Central memory CD4-positive, alpha-beta T cell (primary cell): ENCODE results near the gene ATOX1.

Experiments used
- DNase-seq: peaks from one replicate; pipeline ENCODE4 v3.0.0; 2022

Gene ATOX1

DNA sequence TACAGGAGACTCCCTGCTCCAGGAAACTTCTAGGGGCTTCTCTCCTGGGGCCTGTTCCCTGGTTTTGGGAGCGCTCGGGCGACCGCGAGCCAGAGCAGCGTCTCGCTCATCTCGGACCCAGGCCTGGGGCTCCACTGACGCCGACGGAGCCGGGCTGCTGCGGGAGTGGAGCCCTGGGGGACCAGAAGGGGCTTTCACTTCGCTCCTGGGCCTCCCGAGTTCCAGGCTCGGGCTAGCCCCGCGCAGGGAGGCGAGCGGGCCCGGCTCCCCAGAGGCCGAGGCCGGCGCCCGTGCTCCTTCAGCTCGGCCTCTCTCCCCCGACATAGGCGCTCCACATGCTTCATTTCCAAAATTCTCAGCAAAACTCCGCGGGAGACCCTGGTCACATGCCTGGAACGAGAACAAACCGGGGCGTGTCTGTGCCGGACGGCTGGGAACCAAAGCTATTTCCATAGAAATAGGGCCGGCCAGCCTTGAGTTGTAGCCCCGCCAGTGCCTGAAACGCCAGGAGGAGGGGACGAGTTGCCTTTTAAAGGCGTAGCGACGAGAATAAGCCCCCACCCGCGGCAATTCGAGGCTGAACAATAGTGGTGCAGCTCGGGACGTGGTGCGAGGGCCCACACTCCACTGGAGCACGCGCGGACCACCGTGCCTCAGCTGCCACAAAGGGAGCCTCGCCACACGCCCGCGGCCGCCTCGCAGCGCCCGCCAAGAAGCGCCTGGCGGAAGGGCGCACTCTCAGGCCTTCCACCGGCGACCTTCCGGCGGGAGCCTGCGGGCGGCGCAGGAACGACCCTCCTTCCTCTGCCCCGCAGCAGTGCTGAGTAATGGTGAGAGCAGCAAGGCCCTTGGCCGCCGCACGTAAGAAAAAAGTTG is 12.2 kb upstream of the ATOX1 start:
- peak; percentile 4 for DNase-seq

DNA sequence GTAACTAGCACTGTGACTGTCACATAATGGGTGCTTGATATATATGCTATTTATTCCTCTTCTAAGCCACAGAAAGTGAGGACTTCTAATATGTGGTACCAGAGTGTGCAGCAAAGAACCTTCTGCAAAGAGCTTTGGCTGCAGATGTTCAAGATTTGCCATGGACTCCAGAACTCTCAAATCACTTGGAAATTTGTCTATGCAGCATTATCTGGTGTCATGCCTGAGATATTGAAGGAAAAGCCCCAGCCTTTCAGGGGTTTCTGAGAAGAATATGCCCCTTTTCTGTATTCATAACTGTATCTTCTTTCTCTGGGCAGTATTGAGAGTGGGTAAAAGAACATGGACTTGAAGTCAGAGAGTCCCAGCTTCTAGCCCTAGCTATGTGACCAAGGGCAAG is 8.5 kb upstream of the ATOX1 start:
- no peak for DNase-seq

DNA sequence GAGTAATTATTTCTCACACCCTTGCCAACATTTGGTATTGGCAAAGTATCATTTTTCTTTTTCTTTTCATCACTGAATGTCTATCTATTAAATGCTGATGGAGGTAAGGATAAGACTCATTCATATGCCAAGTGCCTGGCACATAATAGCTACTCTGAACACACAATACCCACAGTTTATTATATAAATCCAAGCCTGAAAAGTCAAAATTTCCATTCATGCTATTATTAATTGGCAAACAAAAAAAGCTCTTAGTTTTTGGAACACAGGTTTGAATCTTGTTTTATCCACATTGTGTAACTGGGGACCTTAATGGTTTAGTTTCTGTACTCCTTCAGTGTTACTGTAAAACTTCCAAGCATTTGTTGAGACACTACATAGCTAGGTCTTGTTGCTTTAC is 6.4 kb upstream of the ATOX1 start:
- DNase-seq: no peak

DNA sequence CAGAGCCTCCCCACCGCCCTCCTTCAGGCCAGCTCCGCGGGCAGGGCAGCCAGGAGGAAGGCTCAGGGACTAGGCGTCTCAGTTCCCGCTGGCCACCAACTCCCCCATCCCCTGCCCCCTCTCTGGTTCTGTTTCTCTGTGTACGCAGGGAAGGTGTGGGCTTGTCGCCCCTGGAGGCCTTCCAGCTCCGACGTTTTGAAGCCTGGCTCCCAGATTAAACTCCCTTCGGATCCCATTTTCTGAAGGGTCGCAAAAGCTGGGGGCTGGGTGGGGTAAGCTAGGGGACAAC is 346 bp downstream of the ATOX1 start:
- no peak for DNase-seq

DNA sequence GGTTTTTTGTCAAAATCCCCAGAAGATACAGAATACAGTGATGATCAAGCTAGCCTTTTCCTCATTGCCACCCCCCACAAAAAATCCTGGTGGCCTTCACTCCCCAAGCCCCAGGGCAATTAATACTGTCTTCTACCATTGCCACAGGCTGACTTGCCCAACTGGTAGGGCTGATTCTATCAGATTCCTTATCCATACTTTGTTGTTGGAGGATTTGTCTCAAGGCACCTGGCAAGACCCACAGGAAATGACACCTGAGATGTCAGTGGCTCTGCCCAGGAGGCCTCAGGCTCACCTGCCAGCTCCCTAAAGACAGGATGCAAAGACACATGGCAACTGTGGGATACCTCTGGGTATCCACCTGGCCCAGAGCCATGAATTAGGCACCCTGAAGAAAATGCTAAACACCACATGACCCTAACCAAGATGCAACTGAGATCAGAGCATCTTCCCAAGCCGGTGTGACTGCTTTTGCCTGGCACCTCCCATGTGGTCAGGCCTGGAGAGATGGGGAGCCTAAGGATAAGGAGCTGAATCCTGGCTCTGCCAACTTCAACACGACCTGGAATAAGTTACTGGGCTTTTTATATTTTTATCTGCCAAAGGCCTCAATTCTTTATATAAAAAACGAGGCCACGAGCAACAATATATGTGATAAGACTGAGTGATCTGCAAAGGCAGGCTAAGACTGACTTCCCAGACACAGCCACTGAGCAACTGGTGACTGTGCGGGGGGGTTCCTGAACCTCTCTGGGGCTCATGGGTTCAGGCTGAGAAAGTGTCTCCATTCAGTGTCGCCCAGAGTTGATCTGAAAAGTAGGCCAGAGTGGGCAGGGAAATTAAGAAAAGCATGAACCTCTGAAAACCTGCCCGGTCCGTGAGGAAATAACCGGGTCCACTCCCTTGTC is 944 bp downstream of the ATOX1 start:
- DNase-seq: no peak

DNA sequence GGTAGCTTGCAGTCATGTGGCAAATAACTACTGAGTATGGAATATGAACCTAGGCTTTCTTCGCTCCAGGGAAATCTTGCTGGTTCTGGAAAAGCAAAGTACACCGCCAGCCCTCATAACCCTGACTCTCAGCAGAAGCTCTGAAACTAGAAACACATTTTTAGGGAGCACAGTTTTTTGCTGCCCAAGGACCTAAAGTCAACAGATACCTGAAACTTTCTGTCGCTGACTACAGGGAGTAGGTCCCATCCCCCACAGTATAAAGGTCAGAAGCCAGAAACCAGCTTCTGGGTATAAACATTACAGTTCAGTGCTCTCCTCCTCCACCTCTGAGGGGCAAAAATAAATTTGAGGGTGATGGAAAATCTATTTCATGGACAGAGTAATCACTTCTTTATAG is 3.0 kb downstream of the ATOX1 start:
- DNase-seq: no peak

DNA sequence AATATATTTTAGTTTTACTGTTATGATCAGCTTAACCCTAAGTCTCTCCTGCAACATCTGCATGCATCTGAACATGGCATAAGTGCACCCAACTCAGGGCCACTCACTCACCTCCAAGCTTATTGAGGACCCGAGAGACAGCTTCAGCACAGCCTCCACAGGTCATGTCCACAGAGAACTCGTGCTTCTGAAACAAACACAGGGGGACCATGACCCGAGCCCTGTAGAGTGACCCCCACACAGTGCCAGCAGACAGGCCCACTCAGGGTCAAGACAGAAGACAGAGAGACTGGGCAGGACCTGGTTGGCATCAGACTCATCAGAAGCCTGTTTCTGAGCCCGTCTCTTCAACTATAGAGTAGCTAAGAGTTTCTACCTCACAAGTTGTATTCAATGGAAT is 6.8 kb downstream of the ATOX1 start:
- DNase-seq: no peak

DNA sequence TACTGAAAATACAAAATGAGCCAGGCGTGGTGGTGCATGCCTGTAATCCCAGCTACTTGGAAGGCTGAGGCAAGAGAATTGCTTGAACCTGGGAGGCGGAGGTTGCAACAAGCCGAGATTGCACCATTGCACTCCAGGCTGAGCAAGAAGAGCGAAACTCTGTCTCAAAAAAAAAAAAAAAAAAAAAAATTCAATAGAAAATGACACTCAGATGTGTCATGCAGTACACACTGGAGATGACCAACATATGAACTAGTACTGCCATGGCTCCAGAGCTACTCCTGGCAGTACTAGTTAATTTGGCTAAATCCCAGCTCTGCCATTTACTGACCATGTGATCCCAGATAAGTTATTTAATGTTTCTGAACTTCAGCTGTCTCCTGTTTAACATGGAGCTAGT is 7.3 kb downstream of the ATOX1 start:
- DNase-seq: no peak

DNA sequence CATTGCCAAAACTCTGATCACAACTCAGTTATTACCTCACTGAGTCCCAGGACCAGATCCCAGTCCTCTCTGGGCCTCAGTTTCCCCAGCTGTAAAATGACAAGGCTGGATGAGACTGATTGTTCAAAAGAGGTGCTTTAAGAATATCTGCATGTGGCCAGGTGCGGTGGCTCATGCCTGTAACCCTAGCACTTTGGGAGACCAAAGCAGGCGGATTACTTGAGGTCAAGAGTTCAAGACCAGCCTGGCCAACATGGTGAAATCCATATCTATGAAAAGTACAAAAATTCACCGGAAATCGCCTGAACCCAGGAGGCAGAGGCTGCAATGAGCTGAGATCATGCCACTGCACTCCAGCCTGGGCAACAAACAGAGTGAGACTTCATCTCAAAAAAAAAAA is 8.3 kb downstream of the ATOX1 start:
- DNase-seq: no peak

DNA sequence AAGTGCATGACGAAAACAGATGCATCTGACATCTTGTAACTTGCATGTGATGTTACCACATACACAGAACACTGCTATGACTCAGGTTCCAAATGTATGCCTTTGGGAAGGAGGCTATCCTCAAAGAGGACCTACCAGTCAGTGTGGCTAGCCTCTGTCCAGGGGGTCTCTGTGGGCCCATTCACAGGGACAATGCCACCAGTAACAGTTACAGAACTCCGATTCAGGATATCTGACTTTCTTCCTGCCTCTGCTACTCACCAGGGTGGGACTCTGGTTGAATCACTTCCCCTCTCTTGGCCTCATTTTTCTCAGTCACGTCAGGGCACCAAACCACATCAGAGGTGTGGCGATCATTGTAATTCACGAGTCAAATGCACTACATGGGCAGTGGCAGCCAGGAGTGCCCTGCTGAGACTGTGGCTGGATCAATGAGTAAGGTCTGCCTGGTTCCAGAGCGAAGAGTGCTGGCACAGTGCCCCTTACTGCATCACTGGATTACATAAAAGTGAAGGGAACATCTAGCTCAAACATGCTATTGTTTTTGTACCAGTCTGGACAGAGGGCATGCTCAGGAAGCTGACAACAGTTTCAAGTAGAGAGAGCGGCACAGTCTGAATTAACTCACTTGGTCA is 13.2 kb downstream of the ATOX1 start:
- peak; percentile 13 for DNase-seq

DNA sequence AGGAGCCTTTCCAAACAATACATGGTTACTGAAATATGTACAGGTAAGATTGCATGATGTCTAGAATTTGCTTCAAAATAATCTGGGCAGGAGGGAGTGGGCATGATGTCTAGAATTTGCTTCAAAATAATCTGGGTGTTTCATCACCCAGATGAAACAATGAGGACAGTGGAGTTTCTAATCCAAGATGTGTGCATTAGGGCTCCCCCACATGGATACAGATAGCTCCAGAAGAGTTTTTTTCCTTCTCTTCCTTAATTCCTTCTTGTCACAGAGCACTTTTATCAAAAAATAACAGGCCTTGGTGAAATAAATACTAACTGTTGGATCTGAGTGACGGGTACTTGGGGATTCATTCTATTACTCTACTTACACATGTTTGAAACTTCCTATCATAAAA is 14.9 kb downstream of the ATOX1 start:
- no peak for DNase-seq

DNA sequence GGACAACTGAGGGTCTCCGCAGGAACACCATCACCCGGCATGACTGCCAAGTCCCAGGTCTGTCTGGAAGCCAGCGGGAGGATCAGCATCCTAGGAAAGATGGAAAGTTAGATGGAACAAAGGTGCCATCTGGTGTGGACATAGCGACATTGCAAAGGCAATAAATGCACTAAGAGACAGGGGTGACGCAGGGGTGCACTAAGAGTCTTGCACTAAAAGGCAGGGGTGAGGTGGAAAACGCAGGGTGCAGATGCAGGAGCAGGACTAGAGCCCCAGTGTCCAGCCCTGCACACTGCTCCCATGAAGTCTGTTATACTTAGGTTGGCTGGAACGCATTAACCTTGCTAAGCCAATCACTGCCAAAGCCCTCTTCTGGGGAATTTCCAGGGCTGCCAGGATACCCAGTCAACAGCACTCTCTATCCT is 15.5 kb downstream of the ATOX1 start:
- DNase-seq: no peak

DNA sequence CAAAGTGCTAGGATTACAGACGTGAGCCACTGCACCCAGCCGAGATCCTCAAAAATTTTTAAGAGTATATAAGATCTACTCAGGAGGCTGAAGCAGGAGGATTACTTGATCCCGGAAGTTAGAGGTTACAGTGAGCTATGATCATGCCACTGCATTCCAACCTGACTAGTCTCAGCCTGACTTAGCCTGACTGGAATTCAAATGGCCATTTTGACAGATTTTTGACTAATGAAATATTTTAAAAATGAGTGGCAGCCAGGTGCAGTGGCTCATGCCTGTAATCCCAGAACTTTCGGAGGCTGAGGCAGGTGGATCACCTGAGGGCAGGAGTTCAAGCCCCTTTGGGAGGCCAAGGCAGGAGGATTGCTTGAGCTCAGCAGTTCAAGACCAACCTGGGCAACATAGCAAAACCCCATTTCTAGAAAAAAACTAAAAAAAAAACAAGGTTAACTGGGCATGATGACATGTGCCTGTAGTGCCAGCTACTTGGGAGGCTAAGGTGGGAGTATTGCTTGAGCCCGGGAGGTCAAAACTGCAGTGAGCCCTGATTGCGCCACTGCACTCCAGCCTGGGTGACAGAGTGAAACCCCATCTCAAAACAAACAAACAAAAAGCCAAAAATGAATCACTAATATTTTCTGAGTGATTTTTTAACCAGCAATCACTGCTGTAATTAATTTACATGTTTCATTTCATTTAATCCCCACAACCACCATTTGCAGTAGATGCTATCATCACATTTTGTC is 16.6 kb downstream of the ATOX1 start:
- no peak for DNase-seq

DNA sequence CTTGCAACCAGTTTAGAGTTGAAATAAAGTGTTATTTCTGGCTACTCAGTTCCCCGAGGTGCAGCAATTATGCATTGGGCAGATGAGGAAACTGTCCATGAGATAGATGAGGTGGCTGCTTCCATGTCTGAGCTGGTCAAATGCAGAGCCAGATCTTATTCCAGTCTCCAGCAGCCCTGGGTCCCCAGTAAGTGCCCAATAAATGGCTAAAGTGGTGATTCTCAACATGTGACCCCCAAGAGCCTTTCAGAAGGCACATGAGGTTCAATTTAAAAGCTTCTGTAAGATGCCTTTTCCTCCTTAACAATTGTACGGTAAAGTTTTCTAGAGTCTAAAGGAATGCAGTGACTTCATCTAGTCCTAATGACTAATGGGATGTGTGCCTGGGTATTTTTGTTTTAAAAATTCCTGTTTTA is 17.5 kb downstream of the ATOX1 start:
- DNase-seq: no peak

DNA sequence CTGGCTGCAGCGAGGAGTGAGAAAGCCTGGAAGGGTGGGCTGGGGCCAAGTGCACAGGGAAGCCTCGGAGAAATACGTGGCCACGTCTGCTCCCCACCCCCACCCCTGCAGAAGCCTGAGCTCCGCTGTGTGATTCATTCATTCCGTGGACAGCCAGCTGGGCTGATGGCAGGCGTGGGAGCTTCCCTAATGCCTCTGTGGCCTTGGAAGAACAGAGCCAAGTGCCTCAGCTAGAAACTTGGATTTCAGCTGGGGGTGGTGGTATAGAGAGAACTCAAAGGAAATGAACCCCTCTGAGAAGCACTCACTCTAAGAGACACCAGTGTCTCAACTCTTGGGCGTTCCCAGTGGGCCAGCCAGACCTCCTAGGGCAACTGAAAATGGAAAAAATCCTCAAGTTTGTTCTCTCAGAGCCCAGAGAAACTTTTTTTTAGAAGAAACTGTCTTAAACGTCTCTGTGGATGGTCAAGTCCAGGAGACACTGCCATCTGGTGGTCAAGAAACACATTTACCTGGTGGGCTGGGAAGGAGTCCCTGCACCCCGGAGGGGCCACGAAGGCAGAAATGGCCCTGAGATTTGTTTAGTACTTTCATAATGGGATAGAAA is 18.0 kb downstream of the ATOX1 start:
- peak; percentile 32 for DNase-seq

DNA sequence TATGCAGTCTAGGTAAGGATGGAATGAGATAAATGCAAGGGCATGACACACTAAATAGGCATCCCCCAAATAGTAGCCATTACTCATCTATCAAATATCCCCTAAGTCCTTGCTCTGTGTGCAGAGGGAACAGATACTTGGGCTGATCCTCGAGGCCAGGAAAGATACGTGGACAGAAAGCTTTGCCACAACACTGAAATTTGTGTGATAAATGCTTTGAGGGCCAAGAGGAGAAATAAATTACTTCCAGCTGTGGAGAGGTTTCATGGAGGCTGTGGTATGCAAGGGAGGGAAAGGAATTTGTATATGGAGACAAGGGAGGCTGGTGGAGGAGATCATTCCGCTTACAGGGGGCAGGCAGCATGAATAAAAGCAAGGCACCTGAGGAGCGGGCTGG is 18.5 kb downstream of the ATOX1 start:
- no peak for DNase-seq

DNA sequence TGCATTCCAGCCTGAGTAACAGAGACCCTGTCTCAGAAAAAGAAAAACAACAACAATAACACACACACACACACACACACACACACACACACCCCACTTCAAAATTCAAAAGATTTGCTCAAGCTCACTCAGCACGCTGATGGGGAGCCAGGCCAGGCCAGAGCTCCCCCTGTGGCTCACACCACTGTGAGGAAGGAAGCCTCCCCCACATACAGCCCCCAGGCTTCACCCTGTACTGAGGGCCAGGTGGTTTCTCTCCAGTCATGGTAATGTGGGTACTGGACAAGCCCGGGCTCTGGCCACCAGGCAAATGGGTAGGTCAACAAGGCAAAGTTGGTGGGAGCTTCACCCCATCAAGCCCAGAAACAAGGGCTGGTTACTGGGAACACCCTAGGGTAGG is 19.0 kb downstream of the ATOX1 start:
- no peak for DNase-seq

DNA sequence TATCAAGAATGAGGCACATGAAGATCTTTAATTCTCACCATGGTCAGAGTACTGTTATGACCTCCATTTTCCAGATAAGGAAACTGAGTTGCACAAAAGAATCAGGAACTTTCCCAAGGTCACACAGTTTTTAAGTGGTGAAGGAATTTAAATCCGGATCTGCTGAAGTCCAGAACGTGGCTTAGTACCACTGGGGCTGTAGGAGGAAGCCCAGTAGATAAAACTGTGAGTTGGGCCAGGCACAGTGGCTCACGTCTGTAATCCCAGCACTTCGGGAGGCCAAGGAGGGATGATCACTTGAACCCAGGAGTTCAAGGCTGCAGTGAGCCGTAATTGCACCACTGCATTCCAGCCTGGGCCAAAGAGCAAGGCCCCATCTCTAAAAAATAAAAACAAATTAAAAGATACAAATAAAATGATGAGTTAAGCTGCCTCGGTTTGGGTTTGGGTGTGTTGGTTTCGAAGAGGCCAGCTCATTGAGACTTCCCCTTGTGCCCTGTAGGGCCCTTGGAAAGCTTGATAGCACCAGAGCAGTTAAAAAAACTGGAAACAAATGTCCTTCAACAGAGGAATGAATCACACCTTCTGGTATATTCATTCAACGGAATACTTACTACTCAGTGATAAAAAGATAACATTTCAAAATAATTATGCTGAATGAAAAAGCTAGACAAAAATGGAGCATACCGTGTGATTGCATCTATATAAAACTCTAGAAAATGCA is 20.1 kb downstream of the ATOX1 start:
- DNase-seq: no peak

DNA sequence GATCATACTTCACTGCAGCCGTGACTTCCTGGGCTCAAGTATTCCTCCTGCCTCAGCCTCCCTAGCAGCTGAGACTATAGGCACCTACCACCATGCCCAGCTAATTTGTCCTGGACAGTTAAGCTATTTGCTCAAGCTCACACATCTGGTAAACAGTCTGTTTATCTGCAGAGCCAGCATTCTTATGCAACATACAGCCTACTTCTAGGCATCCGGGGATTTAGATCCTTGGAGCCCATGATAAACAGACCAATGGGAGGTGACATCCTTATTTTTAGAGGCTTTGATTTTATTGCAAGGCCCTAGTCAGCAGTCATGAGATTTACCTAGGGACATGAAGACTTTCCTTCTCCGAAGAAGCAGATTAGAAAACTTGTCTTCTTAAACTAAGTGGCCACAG is 21.0 kb downstream of the ATOX1 start:
- DNase-seq: no peak

DNA sequence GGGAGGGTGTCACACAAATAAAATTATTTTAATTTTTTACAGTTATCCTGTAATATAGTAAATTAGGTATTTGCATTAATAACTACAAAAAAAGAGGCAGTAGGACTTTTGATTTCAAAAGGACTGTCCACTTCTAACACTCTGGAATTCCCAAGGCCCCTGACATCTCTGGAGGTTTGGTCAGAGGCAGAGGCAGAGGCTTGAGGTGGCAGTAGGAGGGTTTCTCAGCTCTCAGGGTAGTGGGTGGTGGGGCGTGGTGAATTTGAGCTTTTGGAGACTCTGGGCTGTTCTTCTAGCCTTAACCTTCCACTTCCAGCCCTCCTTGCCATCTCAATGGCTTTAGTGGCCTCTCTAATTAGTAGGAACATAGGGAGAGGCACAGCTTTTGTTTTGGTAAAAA is 22.8 kb downstream of the ATOX1 start:
- DNase-seq: no peak

DNA sequence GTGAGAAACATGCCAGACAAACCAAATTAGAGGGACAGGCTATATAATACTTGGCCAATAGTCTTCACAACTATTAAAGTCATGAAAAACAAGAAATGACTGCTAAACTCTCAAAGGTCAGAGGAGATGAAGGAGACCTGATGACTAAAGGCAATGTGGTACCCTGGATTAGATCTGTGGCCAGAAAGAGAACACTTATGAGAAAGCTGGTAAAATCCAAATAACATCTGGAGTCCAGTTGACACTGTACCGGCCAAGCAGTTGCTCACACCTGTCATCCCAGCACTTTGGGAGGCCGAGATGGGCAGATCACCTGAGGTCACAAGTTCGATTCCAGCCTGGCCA is 24.4 kb downstream of the ATOX1 start:
- no peak for DNase-seq
